ENCODE data around the gene PPP1R15B. TPM values are rescaled to one million over a fixed set of nuclear protein-coding genes. Genes with fewer than 3 reads are reported as not detected.

The PPP1R15B gene
- total and polyA plus RNA-seq, 4 donors: 13.0 to 54.0 (median 26.1) TPM

- Histone ChIP-seq H3K27ac (ENCODE audit: low read depth in 1 of 2, low read length in 2 of 2) (no peak overlapping the region), H3K36me3 (ENCODE audit: control insufficient read depth in 4 of 4, insufficient read depth in 3 of 4, low read depth in 1 of 4, low read length in 3 of 4) (no peaks in the 10 kb centered on the region), H3K27me3 (ENCODE audit: control insufficient read depth in 4 of 4, insufficient read depth in 4 of 4, low read length in 3 of 4) (no peaks in the 10 kb centered on the region), H3K4me1 (ENCODE audit: control insufficient read depth in 4 of 4, insufficient read depth in 4 of 4, low read length in 3 of 4) (peaks cover 3 to 19% (median 10%) of the 10 kb centered on the region in 4 donors), H3K9me3 (ENCODE audit: control insufficient read depth in 4 of 4, low read length in 3 of 4) (no peaks in the 10 kb centered on the region), H3K9ac (ENCODE audit: low read depth in 1 of 2, low read length in 2 of 2) (no peak overlapping the region), H3K4me3 (ENCODE audit: low read depth in 1 of 3, low read length in 3 of 3) (no peak overlapping the region)
- WGBS: 83% methylated on average over 8 of the region's 8 CpGs
- TF ChIP-seq YY1 (IDR thresholded peaks at IDR 0.05) (no peak), RAD21 (IDR thresholded peaks at IDR 0.05) (no peak), RXRA (IDR thresholded peaks at IDR 0.05) (no peak), HNF4G (IDR thresholded peaks at IDR 0.05) (no peak), MAX (IDR thresholded peaks at IDR 0.05) (no peak), ZBTB33 (IDR thresholded peaks at IDR 0.05) (no peak)
- DNase-seq (ENCODE audit: low spot score): no peak
Measured at GRCh38 chr1:204380293-204380831, 31.3 kb downstream of the PPP1R15B start.

GRCh38 chr1:204377800-204378668, 33.6 kb downstream of the PPP1R15B start:
- no peak for DNase-seq (ENCODE audit: low spot score)
- peak overlapping the region in 1 of 2 donors; percentile 83 for H3K9ac ChIP-seq (ENCODE audit: low read depth in 1 of 2, low read length in 2 of 2)
- WGBS: 2% methylated on average over 55 of the region's 55 CpGs
- no peak for TF ChIP-seq TAF1 (conservative IDR thresholded peaks at IDR 0.05)
- no peak for TF ChIP-seq YY1 (IDR thresholded peaks at IDR 0.05)
- TF ChIP-seq HNF4A (conservative IDR thresholded peaks at IDR 0.05): peak in 1 of 2 donors; percentile 28
- TF ChIP-seq FOXA2 (IDR thresholded peaks at IDR 0.05): no peak
- no peak for TF ChIP-seq NR2F2 (IDR thresholded peaks at IDR 0.05)
- TF ChIP-seq MAX (IDR thresholded peaks at IDR 0.05): no peak
- peak in 1 of 2 donors; percentile 14 for TF ChIP-seq RAD21 (IDR thresholded peaks at IDR 0.05)
- TF ChIP-seq SP1 (IDR thresholded peaks at IDR 0.05): peak; percentile 15
- no peaks in the 10 kb centered on the region for H3K36me3 ChIP-seq (ENCODE audit: control insufficient read depth in 4 of 4, insufficient read depth in 3 of 4, low read depth in 1 of 4, low read length in 3 of 4)
- H3K4me1 ChIP-seq (ENCODE audit: control insufficient read depth in 4 of 4, insufficient read depth in 4 of 4, low read length in 3 of 4): peaks cover 3 to 19% (median 10%) of the 10 kb centered on the region in 4 donors
- no peaks in the 10 kb centered on the region for H3K9me3 ChIP-seq (ENCODE audit: control insufficient read depth in 4 of 4, low read length in 3 of 4)
- H3K27ac ChIP-seq (ENCODE audit: low read depth in 1 of 2, low read length in 2 of 2): peak overlapping the region in 1 of 2 donors; percentile 10
- no peaks in the 10 kb centered on the region for H3K27me3 ChIP-seq (ENCODE audit: control insufficient read depth in 4 of 4, insufficient read depth in 4 of 4, low read length in 3 of 4)
- H3K4me3 ChIP-seq (ENCODE audit: low read depth in 1 of 3, low read length in 3 of 3): peak overlapping the region; percentile 47 to 50 (median 49)

GRCh38 chr1:204376919-204377799, 34.5 kb downstream of the PPP1R15B start:
- Histone ChIP-seq H3K9me3 (ENCODE audit: control insufficient read depth in 4 of 4, low read length in 3 of 4) (no peaks in the 10 kb centered on the region), H3K9ac (ENCODE audit: low read depth in 1 of 2, low read length in 2 of 2) (no peak overlapping the region), H3K27ac (ENCODE audit: low read depth in 1 of 2, low read length in 2 of 2) (no peak overlapping the region), H3K27me3 (ENCODE audit: control insufficient read depth in 4 of 4, insufficient read depth in 4 of 4, low read length in 3 of 4) (no peaks in the 10 kb centered on the region), H3K4me3 (ENCODE audit: low read depth in 1 of 3, low read length in 3 of 3) (peak overlapping the region; percentile 47 to 50 (median 49)), H3K4me1 (ENCODE audit: control insufficient read depth in 4 of 4, insufficient read depth in 4 of 4, low read length in 3 of 4) (peaks cover 3 to 19% (median 10%) of the 10 kb centered on the region in 4 donors), H3K36me3 (ENCODE audit: control insufficient read depth in 4 of 4, insufficient read depth in 3 of 4, low read depth in 1 of 4, low read length in 3 of 4) (no peaks in the 10 kb centered on the region)
- no peak for DNase-seq (ENCODE audit: low spot score)
- WGBS: 29% methylated on average over 28 of the region's 28 CpGs
- peak; percentile 28 to 39 for TF ChIP-seq RAD21 (IDR thresholded peaks at IDR 0.05)
- no peak for TF ChIP-seq TAF1 (conservative IDR thresholded peaks at IDR 0.05)
- TF ChIP-seq SP1 (IDR thresholded peaks at IDR 0.05): peak; percentile 71
- peak; percentile 31 for TF ChIP-seq REST (IDR thresholded peaks at IDR 0.05)
- peak; percentile 94 to 95 for TF ChIP-seq HNF4A (conservative IDR thresholded peaks at IDR 0.05)
- peak; percentile 14 for TF ChIP-seq ZBTB33 (IDR thresholded peaks at IDR 0.05)
- TF ChIP-seq RXRA (IDR thresholded peaks at IDR 0.05): peak; percentile 50 to 72
- TF ChIP-seq GABPA (IDR thresholded peaks at IDR 0.05 in 1 of 2, conservative IDR thresholded peaks at IDR 0.05 in 1 of 2): peak in 1 of 2 donors; percentile 26
- peak in 1 of 2 donors; percentile 65 for TF ChIP-seq JUND (IDR thresholded peaks at IDR 0.05)
- TF ChIP-seq FOXA1 (IDR thresholded peaks at IDR 0.05): no peak
- peak; percentile 28 for TF ChIP-seq NR2F2 (IDR thresholded peaks at IDR 0.05)
- TF ChIP-seq YY1 (IDR thresholded peaks at IDR 0.05): peak; percentile 50
- TF ChIP-seq FOXA2 (IDR thresholded peaks at IDR 0.05): no peak
